ENCODE measurements around the gene CAMSAP3.

DNA sequence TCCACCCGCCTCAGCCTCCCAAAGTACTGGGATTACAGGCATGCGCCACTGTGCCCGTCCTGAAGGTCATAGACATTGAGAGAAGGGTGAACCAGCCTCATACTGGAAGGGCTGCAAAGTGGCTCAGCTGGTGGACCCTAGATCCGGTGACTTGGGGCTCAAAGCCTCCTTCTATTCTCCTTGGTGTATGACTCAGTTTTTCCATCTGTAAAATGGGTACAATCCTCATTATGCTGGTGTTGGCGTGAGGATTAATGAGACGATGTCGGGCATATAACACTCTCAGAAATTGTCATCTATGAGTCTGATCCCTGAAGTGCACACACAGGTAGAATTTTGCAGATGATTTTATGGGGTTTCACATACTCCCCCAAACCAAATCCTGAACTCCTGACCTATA, 5.8 kb upstream of the CAMSAP3 start:
- TF ChIP-seq, protein P1, sequence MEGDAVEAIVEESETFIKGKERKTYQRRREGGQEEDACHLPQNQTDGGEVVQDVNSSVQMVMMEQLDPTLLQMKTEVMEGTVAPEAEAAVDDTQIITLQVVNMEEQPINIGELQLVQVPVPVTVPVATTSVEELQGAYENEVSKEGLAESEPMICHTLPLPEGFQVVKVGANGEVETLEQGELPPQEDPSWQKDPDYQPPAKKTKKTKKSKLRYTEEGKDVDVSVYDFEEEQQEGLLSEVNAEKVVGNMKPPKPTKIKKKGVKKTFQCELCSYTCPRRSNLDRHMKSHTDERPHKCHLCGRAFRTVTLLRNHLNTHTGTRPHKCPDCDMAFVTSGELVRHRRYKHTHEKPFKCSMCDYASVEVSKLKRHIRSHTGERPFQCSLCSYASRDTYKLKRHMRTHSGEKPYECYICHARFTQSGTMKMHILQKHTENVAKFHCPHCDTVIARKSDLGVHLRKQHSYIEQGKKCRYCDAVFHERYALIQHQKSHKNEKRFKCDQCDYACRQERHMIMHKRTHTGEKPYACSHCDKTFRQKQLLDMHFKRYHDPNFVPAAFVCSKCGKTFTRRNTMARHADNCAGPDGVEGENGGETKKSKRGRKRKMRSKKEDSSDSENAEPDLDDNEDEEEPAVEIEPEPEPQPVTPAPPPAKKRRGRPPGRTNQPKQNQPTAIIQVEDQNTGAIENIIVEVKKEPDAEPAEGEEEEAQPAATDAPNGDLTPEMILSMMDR (IDR thresholded peaks at IDR 0.05) = no peak
- no peak for TF ChIP-seq EZH2 (IDR thresholded peaks at IDR 0.05; ENCODE audit: borderline replicate concordance, insufficient read depth, low read depth, low read length, poor library complexity, severe bottlenecking)

Measured in B cell (primary cell).